ENCODE measurements around the gene OBSCN. TPM values are rescaled to one million over a fixed set of nuclear protein-coding genes. Genes with fewer than 3 reads are reported as not detected.

Gene OBSCN
- total RNA-seq, 1 experiment from 2014 or later, result 5.6 TPM

- Mint-ChIP-seq H3K27me3 (ENCODE audit: insufficient read depth, unreplicated experiment) (no peaks in the 10 kb centered on the region), H3K9me3 (ENCODE audit: unreplicated experiment) (no peaks in the 10 kb centered on the region), H3K36me3 (ENCODE audit: insufficient read depth, unreplicated experiment) (no peaks in the 10 kb centered on the region), H3K4me1 (ENCODE audit: low read depth, unreplicated experiment) (no peaks in the 10 kb centered on the region), H3K4me3 (ENCODE audit: unreplicated experiment) (no peak overlapping the region), H3K27ac (ENCODE audit: unreplicated experiment) (no peak overlapping the region)
- ChIA-PET POLR2A (no interaction called here), CTCF (no interaction called here)
- H3K4me1 ChIP-seq, result no peaks in the 10 kb centered on the region
- no peak for DNase-seq
- no peaks in the 10 kb centered on the region for H3K27me3 ChIP-seq (replicated peaks; ENCODE audit: control insufficient read depth, insufficient read depth, low read length)
- TF ChIP-seq CTCF (IDR thresholded peaks at IDR 0.05; ENCODE audit: insufficient read depth in 1 of 2, low read depth in 1 of 2, low read length in 1 of 2, severe bottlenecking in 1 of 2, unreplicated experiment in 1 of 2), result no peak
- no TSS peak for BruUV-seq (replicated peaks)
- no peak overlapping the region for H3K4me3 ChIP-seq (ENCODE audit: low read depth, low read length)
- no peaks in the 10 kb centered on the region for H3K9me3 ChIP-seq
- no peaks in the 10 kb centered on the region for H3K36me3 ChIP-seq (ENCODE audit: control insufficient read depth, insufficient read depth, low read length)
- intact Hi-C loops (cut with micrococcal nuclease; ENCODE audit: unreplicated experiment), result no loop called here
Measured at GRCh38 chr1:228375578-228376261, 167.9 kb downstream of the OBSCN start.

GRCh38 chr1:228376262-228376628 is 168.4 kb downstream of the OBSCN start:
- TF ChIP-seq CTCF (IDR thresholded peaks at IDR 0.05; ENCODE audit: insufficient read depth in 1 of 2, low read depth in 1 of 2, low read length in 1 of 2, severe bottlenecking in 1 of 2, unreplicated experiment in 1 of 2), result no peak

GRCh38 chr1:228376651-228377631 is 169.1 kb downstream of the OBSCN start:
- H3K36me3 ChIP-seq (ENCODE audit: control insufficient read depth, insufficient read depth, low read length), result no peaks in the 10 kb centered on the region
- intact Hi-C loops (cut with micrococcal nuclease; ENCODE audit: unreplicated experiment), result no loop called here
- H3K4me1 ChIP-seq, result no peaks in the 10 kb centered on the region
- CTCF ChIA-PET, result no interaction called here
- H3K27ac Mint-ChIP-seq (ENCODE audit: unreplicated experiment), result no peak overlapping the region
- no peak for TF ChIP-seq CTCF (IDR thresholded peaks at IDR 0.05; ENCODE audit: insufficient read depth in 1 of 2, low read depth in 1 of 2, low read length in 1 of 2, severe bottlenecking in 1 of 2, unreplicated experiment in 1 of 2)
- no peaks in the 10 kb centered on the region for H3K27me3 ChIP-seq (replicated peaks; ENCODE audit: control insufficient read depth, insufficient read depth, low read length)
- no peaks in the 10 kb centered on the region for H3K9me3 ChIP-seq
- no peak for DNase-seq
- no peaks in the 10 kb centered on the region for H3K27me3 Mint-ChIP-seq (ENCODE audit: insufficient read depth, unreplicated experiment)
- no TSS peak for BruUV-seq (replicated peaks)
- H3K36me3 Mint-ChIP-seq (ENCODE audit: insufficient read depth, unreplicated experiment), result no peaks in the 10 kb centered on the region
- POLR2A ChIA-PET, result no interaction called here
- no peaks in the 10 kb centered on the region for H3K9me3 Mint-ChIP-seq (ENCODE audit: unreplicated experiment)
- no peaks in the 10 kb centered on the region for H3K4me1 Mint-ChIP-seq (ENCODE audit: low read depth, unreplicated experiment)
- H3K4me3 ChIP-seq (ENCODE audit: low read depth, low read length), result no peak overlapping the region
- no peak overlapping the region for H3K4me3 Mint-ChIP-seq (ENCODE audit: unreplicated experiment)

More at GRCh38 chr1:228376262-228376628, 168.4 kb downstream of the OBSCN start:
- no peaks in the 10 kb centered on the region for H3K27me3 ChIP-seq (replicated peaks; ENCODE audit: control insufficient read depth, insufficient read depth, low read length)
- DNase-seq, result no peak
- H3K9me3 ChIP-seq, result no peaks in the 10 kb centered on the region
- POLR2A ChIA-PET, result no interaction called here
- no peaks in the 10 kb centered on the region for H3K36me3 Mint-ChIP-seq (ENCODE audit: insufficient read depth, unreplicated experiment)
- H3K4me3 ChIP-seq (ENCODE audit: low read depth, low read length), result no peak overlapping the region
- no peaks in the 10 kb centered on the region for H3K4me1 ChIP-seq
- intact Hi-C loops (cut with micrococcal nuclease; ENCODE audit: unreplicated experiment), result no loop called here
- H3K4me3 Mint-ChIP-seq (ENCODE audit: unreplicated experiment), result no peak overlapping the region
- no TSS peak for BruUV-seq (replicated peaks)
- H3K9me3 Mint-ChIP-seq (ENCODE audit: unreplicated experiment), result no peaks in the 10 kb centered on the region
- H3K27ac Mint-ChIP-seq (ENCODE audit: unreplicated experiment), result no peak overlapping the region
- H3K4me1 Mint-ChIP-seq (ENCODE audit: low read depth, unreplicated experiment), result no peaks in the 10 kb centered on the region
- CTCF ChIA-PET, result no interaction called here
- H3K36me3 ChIP-seq (ENCODE audit: control insufficient read depth, insufficient read depth, low read length), result no peaks in the 10 kb centered on the region
- H3K27me3 Mint-ChIP-seq (ENCODE audit: insufficient read depth, unreplicated experiment), result no peaks in the 10 kb centered on the region
